Skin of body (tissue), 2 donors: ENCODE results near the gene DLG3. TPM values are rescaled to one million over a fixed set of nuclear protein-coding genes. Genes with fewer than 3 reads are reported as not detected.
A peak's percentile ranks its signal among the peaks of the same experiment; 100 is the strongest.

Source experiments
- DNase-seq: peaks from one replicate; lab custom pipeline; 2025; lab: John Stamatoyannopoulos, UW
- total RNA-seq: library from RNA; depleted of rRNA; stranded (reverse); fragments of >200 nt; gene quantifications from one replicate; pipeline ENCODE4 v1.2.3, GENCODE V29; 2014

Gene DLG3
- total RNA-seq, 1 donor from 2014 or later: 10.6 TPM

DNA sequence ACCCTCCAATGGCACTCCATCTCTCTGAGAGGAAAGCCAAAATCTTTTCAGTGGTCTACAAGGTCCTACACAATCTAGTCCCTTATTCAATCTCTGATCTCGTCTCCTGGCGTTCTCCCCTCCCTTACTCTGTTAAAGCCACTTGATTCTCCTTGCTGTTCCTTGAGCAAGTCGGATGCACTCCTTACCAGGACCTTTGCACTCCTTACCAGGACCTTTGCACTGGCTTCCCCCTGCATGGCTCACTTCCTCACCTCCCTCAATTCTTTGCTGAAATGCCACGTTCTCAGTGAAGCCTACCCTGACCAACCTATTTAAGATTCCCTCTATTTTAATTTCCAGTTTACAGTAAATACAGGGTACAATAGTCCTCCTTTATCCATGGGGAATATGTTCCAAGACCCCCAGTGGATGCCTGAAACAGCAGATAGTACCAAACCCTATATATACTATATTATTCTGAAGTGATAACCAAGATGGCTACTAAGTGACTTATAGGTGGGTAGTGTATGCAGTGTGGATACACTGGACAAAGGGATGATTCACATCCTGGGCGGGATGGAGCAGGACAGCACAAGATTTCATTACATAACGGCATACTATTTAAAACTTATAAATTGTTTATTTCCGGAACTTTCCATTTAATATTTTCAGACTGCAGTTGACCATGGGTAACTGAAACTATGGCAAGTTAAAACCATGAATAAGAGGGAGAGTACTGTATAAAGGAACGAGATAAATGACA lies 6.5 kb upstream of the DLG3 start:
- DNase-seq: no peak

DNA sequence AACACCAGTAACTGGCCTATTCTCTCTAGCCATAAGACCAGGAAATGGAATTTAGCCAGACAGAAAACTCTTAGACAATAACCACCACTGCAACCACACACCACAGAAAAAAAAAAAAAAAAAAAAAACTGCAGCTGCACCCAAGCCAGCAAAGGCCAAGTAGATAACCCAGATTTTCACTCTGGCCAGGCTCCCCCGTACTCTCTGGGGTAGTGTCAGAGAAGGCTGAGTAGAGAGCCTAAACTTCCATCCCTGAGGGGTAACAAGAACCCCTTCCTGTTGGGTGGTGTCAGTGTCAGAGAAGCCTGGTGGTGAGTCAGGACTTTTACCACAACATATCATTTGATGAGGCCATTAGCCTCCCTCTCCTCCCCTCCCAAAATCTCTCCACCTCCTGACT lies 5.6 kb upstream of the DLG3 start:
- DNase-seq: no peak

DNA sequence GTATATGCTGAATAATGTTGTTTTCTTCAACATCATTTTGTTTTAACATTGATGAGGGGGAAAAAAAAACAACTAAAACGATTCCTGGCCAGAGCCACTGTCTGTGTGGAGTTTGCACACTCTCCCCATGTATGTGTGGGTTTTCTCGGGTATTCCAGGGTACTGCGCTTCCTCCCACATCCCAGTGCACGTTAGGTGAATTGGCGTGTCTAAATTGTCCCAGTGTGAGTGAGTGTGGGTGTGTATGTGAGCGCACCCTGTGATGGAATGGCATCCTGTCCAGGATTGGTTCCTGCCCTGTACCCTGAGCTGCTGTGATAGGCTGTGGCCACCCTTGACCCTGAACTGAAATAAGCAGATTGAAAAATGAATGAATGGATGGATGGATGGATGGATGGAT lies 2.4 kb upstream of the DLG3 start:
- DNase-seq: no peak

DNA sequence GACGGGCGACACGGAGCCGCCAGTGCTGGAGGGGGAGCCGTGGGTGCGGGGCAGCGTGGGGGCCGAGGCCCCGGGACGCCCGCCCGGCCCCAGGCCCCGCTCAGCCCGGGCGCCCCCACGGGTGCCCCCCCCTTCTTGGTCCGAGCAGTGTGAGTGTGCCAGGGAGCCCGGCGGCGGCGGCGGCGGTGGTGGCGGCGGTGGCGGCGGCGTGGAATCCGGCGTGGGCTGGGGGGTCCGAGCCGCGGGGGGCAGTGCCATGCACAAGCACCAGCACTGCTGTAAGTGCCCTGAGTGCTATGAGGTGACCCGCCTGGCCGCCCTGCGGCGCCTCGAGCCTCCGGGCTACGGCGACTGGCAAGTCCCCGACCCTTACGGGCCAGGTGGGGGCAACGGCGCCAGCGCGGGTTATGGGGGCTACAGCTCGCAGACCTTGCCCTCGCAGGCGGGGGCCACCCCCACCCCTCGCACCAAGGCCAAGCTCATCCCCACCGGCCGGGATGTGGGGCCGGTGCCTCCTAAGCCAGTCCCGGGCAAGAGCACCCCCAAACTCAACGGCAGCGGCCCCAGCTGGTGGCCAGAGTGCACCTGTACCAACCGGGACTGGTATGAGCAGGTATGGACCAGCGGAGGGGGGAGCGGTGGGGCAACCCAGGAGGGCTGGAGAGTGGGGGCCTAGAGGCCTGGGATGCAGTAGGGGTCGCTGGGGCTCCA lies 466 bp downstream of the DLG3 start:
- no peak for DNase-seq

DNA sequence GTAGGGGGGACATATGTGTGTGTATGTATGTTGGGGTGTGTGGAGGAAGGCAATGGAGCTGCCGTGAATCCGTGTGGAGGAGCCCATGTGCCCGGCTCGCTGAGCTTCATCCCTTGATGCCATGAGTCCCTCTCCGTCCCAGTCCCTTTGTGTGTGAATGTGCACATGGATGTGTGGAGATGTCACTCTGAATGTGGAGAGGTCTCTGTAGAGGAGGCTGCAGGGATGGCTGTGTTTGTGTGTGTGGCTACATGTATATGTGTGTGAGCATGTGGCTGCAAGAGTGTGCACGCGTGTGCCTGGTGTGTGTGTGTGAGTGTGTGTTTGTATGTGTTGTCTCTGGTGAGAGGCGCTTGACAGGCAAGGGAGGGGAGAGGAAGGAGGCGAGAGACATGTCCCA lies 1.3 kb downstream of the DLG3 start:
- DNase-seq: no peak

DNA sequence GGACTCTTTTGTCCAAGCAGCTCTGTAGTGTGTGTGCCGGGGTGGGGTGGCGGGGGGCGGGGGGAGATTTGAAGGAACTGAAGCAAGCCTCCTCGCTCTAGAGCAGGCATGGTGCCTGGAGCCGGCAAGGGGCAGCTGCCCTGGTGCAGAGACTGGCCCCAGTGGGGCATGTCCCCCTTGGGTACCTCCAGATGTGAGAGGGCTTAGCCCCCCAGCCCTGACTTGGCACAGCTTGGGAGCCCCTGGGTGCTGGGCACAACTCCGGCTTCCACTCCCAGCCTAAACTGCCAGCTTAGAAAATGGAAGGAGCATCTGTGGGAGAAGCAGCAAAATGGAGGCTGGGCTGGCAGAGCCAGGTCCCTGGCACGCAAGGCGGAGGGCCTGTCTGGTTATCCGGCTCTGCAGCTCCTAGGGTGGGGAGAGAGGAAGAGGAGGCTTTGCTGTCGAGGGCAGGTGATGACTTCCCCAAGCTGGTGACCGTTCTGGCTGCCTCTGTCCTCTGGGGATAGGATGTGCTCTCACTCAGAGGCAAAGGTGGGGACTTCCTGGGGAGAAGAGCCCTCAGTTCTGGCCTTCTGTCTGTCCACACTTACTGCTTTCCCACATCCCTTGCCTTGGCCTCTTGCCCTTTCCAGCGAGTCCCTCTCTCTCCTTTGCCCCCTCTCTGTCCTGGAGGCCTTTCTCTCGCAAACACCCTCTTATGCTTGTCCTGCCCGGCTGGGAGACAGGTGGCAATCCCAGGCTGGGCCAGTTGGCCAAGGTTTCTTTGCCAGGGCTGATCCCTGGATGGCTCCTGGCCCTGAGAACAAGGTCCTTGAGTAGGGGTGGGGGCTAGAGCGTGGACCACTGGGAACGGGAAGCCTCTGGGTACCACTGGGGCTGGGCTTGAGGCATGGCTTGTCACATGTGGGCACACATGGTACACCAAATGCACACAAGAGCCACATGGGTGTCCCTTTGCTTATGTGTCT lies 2.0 kb downstream of the DLG3 start:
- no peak for DNase-seq

DNA sequence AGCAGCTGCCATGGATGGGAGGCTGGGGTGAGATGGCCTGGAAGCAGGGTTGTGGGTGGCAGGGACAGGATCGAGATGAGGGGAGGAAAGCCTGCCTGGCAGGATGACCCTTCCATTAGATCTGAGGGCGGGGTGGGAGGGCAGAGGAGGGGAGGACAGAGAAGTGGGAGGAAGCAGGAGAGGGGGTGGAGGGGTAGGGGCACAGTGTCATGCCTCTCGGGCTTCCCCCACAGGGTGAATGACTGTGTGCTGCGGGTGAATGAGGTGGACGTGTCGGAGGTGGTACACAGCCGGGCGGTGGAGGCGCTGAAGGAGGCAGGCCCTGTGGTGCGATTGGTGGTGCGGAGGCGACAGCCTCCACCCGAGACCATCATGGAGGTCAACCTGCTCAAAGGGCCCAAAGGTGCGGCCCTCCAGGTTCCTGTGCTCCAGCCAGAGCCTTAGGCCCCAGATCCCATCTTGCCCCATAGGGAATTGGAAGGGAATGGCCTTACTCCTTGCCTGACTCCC lies 4.9 kb downstream of the DLG3 start:
- no peak for DNase-seq

DNA sequence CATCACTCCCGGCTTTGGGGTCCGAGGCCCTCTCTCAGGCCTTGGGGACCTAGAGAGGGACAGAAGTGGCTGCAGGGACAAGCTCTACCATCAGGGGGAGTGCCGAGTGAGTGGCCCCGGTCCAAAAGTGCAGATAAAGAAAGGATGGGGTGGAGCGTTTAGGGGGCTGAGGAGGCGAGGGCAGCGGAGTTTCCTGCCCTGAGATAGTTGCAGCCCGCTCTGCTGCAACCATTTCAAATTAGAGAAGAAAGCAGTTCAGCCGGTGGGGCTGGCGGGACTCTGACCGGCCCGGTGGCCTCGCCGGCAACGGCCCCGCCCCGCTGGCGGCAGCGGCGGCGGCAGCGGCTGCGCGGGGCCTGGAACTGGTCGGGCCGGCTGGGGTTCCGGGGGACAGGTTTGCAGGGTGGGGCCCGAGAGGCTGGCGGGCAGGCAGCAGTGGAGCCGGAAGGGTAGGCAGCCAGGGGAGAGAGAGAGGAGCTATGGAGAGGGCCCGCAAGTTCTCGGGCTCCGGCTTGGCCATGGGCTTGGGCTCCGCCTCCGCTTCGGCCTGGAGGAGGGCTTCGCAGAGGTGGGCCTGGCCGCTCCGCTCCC lies 7.6 kb downstream of the DLG3 start:
- DNase-seq: no peak

DNA sequence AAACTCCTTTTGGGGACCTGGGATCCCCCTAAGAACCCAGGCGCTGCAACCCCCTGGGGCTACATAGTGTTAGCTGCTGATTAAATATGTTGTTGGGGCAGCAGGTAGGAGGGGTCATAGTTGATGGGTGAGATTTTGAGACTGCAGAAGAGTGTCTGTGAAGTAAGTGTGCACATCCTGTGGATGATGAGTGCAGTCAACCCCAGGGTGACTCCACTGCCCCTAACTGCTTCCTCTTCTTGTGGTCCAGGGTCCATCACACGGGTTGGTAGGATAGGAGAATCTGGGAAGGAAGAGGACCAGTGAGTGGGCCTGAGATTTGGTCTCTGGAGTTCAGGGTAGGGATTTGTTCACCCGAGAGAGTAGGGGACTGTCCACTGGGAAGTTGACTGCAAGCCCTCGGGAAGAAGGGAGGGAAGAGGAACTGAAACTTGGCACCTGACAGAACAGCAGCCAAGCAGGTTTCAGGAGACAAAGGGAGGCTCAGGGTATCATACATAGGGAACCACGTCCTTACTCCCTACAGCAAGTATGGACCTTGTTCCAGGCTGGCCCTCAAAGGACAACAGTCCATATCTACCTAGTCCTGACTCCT lies 8.5 kb downstream of the DLG3 start:
- DNase-seq: no peak

DNA sequence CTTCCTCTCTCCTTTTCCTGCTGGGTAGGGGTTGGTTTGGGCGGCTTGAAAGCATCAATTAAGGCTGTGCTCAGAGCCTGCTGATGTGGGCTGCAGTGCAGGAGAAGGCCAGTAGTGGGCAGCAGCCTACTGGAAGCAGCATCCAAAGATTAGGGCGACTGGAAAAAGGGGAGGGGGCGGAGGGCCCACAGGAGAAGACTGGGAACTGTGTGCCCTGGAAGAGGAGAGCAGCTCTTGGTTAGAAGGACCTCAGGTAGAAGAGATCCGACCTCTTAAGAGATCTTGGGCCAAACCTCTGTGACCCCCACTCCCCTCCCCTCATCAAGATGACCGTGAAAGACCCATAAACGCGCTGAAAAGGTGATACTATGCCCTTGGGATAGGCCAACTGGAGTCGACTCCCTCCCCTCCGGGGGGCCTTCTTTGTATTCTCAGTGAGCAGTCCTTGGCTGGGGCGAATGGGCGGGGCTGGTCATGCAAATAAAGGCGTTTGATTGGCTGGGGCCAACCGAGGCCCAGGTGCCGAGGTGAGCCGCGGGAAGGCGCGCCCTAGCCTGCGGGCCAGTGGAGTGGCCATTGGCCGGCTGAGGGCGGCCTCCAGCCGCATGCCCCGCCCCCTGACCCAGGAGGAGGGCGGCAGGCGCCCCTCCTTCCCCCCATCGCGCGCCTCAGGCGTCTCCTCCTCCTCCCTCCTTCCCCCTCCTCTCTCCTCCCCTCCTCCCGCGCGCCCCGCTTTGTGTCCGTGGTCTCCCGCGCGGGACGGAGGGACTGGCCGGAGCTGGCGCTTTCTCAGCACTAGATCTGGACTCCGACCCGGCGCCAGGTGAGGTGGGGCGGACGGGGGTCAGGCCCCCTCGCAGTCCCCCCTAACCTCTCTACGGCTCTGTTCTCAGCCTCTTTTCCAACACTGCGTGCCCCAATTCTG lies 10.1 kb downstream of the DLG3 start:
- DNase-seq: peak; percentile 8

DNA sequence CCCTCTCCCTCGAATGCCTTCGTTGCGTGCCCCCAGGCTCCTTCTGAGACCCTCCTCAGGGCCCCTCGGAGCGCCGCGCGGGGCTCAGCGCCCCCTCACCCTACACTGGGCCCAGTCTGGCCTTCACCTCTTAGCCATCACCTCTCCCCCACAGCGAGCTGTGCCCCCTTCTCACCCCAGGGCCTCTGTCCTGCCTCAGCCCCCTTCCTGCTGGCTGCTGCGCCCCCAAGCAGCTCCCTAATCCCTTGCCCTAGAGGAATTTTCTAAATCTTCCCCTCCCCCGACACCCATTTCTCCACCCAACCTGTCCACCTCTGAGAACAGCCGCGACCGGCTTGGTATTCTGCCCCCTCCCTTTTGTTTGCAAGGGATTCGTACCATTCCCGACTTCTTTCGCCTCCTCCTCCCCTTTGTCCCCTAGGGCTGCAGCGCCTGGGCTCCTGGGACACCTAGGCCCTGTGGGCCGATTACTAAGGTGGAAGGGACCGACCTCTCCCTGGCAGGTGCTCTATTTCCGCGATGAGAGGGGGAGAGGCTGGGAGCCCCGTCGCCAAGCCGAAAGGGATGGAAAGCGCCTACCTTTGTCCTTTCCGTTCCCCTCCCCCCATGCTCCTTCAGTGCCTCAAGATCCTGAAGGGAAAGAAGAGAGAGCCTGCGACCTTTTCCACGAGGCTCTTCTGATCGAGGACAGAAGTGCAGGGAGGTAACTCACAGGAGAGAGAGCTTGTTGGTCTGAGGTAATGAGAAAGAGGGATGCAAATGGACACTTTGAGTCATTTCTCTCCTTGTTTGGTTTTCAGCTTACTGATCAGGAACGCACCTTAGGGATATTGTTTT lies 10.9 kb downstream of the DLG3 start:
- DNase-seq: no peak

DNA sequence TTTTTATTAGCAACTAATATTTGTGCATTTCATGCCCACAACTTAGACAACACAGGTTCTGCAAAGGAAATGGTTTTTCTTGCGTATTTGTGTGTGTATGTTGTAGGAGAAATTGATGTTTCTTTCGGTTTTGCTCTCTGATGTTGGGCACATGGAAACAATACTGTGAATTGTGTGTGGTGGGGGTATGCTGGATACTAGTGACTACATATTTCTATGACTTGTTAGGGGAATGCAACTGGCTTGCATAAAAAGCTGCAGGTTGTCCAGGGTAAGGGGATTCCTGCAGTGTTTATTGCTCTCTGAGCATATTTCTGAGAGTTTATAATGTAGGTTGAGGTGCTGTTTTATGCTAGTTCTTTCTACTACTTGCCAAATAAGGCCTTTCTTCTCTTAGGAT lies 11.6 kb downstream of the DLG3 start:
- no peak for DNase-seq

DNA sequence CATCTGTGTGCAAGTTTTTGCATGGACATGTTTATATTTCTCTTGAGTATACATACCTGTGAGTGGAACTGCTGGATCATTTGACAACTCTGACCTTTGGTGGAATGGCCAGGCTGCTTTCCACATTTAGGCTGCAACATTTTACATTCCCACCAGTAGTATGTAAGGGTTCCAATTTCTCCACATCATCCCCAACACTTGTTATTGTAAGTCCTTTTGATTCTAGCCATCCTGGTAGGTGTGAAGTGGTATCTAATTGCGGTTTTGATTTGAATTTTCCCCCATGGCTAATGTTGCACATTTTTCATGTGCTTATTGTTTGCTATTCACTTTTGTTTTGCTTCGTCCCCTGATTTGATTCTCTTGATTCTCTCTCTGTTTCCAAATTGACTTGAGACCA lies 16.4 kb downstream of the DLG3 start:
- no peak for DNase-seq

DNA sequence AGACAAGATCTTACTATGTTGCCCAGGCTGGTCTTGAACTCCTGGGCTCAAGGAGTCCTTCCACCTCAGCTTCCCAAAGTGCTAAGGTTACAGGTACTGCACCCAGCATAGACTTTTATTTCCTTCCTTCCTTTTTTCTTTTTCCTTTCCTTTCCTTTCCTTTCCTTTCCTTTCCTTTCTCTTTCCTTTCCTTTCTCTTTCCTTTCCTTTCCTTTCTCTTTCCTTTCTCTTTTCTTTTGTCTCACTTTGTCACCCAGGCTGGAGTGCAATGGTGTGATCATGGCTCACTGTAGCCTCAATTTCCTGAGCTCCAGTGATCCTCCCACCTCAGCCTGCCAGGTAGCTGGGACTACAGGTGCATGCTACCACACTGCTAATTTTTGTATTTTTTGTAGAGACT lies 19.4 kb downstream of the DLG3 start:
- DNase-seq: no peak

DNA sequence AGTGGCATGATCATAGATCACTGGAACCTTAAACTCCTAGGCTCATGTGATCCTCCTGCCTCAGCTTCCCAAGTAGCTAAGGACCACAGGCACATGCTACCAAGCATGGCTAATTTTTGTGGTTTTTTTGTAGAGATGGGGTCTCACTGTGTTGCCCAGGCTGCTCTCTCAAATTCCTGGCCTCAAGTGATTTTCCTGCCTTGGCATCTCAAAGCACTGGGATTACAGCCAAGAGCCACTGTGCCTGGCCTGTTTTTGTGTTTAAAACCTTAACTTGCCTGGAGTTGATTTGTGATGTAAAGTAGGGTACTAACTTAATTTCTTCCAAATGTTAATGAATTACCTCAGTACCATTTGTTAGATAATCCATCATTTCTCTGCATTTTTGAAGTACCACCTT lies 22.3 kb downstream of the DLG3 start:
- DNase-seq: no peak

DNA sequence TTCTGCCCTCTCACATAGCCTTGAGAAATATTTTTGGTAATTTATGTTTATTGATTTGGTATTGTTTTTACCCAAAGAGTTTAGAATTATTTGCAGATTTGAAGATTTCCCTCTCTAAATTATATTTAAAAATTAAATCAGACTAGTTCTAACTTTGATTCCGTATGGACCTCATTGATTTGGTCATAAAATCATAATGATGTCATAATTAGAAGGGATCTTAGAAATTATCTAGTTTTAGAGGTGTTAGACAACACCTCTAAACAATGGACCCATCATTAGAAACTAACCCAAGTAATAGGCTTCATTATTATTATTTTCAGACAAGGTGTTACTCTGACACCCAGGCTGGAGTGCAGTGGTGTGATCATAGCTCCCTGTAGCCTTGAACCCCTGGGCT lies 24.1 kb downstream of the DLG3 start:
- DNase-seq: no peak

DNA sequence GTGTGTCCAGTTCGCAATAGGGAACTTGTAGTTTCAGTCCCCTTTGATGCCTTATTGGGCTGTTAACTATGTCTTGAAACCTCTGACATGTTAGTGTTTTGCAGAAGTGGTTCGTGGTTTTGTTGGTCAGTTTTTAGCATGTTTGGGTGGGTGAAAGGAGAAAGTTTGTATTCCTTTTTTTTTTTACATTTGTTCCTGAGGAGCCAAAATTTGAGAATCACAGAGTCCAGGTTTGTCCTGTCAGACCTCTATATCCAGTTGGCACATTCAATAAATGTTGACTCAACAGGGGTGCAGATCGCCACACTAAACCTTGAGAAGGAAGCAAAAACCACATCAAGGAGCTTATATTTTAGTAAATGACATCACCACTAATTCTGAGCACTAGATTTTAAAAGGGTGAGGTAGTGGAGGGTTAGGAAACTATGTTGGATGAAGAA lies 26.2 kb downstream of the DLG3 start:
- DNase-seq: no peak

DNA sequence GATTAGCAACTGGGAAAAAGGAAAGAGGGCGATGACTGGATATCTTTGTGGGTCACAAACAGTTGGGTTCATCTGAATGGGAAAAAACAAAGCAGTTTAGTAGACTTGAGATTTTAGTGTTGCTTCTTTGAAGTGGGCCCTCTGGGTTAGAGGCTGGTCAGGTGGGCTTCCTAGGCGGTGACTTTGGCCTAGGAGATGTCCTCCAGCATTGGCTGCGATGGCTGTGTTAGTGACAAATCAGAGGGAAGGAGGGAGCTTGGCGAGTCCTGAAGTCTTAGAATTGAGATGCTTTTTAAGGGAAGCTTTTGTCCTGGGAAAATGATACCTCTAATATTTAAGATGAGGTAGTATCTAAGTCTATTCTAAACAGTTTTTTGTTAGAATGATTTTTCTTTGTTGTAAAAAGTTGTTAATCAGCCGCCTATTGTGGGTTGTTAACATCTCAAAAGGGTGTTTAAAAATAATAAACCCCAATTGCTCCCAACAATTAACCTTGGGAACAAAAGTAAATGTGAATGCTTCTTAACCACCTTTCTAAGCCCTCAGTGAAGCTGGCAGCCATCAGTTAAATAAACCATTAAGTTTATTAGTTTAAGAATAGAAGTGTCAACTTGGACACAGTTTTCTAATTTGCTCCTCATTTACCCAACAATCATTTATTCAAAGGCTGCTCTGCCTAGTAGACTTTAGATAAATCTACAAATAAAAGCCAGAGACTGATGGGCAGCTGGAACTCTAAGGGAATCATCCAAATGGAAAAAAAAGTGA lies 31.7 kb downstream of the DLG3 start:
- DNase-seq: no peak
